Nucleus accumbens (tissue), 56 donors: ENCODE results near the gene WHRN.

Experiments used
- DNase-seq, 56 donors: peaks; one replicate each; lab custom pipeline; 2025; lab: John Stamatoyannopoulos, UW

Gene WHRN

DNA sequence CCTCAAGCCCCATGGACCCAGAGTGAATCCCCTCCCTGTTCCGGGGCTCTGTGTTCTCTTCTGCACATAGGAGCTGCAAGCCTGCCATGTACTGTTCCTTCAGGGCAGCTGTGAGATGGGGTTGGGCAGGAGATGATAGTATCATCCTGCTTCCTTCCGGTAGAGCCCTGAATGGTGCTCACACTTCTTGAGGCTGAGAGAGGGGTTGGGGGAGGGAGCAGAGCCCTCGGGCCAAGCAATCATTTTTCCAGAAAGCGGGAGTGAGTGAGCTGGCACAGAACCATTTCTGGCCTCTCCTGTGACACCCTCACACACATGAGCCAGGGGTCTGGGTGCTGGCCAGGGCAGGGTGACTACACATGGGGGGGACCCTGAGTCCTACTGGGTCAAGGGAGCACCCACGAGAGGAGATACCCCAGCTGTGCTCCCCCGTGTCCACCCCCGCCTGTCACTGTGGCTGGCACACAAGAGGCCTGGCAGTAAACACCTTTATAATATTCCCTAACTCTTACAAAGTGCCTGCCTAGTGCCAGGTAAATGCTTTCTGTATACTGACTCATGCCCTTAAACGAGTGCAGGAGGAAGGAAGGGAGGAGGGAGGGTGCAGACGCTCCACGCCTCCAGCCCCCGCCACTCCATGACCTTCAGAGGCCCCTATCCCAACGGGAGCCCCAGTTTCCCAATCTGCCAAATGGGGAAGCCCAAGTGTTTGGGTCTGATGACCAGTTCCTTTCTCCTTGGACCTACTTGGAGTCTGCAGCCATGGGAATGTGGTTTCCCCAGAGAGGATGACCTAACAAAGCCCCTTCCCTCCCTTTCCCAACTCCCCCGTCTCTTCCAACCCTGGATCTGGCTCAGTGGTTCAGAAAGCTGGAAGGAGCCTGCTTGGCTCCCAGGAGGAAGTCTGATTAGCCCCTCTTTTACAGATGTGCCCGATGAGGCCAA, 133.0 kb downstream of the WHRN start:
- peak in 8 of 56 donors; percentile 17 to 48 (median 28) for DNase-seq

DNA sequence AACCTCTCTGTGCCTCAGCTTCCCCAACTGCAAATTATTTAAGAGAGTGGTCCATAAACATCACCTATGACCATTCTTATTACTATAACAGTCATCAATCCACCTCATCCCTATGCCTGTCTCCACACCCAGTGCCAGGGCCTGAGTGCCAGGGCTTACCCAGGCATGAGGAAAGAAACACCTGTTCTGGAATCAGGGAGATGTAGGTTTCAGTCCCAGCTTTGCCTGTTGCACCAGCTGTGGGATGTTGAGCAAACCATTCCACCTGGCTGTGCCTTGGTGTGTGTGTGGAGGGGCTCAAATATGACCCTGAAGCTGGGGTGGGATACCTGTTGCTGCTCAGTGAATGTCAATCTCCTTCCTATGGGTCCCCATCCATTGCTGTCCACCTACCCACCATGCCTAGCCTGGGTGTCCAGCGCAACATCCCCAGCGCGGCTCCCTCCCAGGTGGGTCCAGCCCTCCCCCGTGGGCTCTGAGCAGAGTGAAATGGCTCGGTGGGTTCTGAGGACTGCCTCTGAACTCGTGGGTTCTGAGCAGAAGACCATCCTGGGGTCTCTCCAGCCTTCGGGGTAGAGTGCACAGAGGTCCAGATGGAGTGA, 133.8 kb downstream of the WHRN start:
- DNase-seq, result peak in 2 of 56 donors; percentile 46

DNA sequence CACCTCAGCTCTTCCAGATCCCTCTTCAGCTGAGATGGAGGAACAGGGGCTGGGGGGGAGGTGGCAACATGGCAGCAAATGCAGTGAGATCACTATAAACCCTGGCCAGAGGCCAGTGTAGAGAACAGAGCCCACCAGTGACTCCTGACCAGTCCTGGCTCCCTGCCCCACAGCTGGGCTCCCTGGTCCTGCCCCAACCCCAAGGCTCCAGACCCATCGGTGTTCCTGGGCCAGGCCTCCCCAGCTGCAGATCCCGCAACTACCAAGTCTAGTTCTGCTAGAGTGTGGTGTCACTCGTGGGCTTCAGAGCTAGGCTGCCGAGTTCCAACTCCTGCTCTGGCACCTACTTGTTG, 134.3 kb downstream of the WHRN start:
- DNase-seq, result peak in 54 of 56 donors; percentile 32 to 94 (median 83)

DNA sequence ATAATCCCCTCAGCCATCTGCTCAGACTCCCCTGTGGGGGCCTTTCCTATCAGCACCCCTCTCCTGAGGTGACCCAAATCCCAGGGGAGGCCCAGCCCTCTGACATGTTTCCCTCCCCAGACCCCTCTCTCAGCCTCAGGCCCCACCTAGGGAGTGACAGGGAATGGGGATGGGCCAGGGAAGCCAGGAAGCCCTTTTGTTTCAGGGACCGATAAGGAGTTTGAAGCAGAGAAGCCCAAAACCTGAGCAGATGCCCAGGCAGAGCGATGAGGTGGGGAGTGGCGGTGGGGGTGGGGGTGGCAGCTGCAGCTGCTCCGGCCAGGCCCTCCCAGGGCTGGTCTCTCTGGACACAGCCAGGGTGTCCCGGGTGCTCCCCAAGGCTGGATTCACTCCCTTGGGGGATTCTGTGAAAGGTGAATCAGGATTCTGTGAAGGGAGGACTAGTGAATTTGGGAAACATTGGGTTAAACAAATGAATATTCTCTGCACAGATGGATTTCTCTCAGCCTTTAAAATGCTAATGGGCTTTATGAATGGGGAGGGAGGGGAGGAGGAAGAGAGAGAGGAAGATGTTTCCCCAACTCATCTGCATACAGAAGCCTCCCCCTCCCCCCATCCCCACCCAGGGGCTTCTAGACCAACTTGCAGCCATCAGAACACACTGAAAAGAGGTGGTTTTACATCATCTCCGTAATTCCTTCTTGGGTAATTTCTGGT, 134.9 kb downstream of the WHRN start:
- peak in 33 of 56 donors; percentile 14 to 81 (median 44) for DNase-seq

DNA sequence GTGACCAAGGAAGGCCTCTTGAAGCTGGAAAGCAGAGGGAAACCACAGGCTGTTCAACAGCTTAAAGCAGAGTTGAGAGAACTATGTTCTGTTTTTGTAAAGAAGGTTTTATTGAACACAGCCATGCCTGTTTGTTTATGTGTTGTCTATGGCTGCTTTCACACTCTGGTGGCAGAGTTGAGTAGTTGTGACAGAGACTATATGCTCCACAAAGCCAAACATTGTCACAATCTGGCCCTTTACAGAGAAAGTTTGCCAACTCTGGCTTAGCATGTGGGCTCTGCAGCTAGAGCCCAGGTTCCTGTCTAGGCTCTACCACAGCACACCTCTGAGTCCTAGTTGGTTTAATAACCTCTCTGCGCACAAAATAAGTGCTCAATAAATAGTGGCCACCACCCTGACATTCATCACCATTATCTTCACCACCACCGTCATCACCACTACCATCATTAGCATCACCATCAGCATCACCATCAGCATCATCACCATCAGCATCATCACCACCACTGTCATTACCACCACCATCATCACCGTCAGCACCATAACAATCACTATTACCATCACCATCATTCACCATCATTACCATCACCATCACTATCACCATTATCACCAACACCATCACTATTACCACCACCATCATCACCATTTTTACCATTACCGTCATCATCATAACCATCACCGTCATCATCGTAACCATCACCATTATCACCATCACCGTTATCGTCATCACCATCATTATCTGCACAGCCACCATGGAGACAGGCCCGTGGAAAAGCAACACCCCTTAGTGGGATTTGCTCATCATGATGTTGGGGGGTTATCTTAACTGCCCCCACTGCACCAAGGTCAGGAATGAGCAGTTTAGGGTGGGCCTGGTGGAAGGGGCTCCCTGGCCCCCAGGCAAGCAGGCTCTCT, 135.8 kb downstream of the WHRN start:
- DNase-seq, result no peak

DNA sequence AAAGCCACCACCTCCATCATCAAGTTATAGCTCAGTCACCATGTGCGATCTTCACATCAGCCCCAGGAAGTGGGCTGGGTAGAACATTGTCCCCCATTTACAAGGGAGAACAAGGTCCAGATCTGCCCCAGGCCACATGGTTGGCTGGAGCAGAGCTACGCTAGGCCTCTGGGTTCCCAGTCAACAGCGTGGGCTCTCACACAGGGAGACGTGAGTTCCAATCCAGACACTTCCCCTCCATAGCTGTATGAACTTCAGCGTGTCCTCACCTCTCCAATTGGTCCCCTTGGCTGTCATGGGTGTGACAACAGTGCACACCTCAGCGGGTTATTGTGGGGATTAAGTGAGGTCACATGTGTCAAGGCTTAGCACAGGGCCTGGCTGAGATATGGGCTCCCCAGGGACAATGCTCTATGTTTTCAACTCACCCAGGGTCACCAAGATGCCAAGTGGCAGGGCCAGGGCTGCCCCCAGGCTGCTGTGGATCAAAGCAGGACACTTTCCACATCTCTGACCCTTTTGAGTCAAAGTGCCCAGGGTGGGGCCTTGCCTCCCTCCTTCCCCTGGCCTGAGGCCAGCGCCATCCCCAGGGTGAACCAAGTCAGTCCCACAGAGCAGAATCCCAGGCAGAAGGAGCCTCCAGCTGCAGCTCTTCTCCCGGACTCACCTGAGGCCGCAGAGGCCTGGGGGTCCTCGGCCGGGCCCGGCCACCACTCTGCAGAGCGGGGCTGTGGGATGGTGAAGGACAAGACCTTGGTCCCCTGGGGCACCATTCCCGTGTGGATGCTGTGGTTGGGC, 137.3 kb downstream of the WHRN start:
- no peak for DNase-seq

- no peak for DNase-seq
Measured at GRCh38 chr9:114367366-114367765, 137.9 kb downstream of the WHRN start.

DNA sequence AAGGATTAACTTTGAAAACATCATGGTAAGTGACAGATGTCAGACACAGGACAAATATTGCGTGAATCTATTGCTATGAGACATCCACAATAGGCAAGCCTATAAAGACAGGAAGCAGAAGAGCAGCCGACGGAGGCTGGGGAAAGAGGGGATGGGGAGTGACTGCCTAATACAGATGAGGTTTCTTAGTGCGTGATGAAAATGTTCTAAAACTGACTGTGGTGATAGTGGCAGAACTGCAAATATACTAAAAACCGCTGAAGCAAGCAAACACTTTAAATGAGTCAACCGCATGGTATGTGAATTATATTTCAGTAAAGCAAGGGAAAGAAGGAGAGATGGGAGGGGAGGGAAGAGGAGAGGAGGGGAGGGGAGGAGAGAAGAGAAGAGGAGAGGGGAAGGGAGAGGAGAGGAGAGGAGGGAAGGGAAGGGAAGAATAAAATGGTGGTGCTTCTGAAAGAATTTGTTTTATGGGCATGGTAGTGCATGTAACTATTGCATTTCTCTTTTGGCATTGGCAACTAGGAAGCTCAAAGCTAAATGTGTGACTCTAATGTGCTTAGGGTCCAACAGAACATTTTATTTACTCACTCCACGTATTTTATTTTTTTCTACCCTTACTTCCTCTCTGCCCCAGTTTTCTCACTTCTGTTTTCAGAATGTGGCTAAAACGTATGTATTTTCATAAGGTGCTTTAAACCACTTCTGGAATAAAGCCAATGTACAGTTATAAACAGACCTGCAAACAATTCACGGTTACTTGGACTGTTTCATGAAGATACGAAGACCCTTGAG, 138.7 kb downstream of the WHRN start:
- no peak for DNase-seq

DNA sequence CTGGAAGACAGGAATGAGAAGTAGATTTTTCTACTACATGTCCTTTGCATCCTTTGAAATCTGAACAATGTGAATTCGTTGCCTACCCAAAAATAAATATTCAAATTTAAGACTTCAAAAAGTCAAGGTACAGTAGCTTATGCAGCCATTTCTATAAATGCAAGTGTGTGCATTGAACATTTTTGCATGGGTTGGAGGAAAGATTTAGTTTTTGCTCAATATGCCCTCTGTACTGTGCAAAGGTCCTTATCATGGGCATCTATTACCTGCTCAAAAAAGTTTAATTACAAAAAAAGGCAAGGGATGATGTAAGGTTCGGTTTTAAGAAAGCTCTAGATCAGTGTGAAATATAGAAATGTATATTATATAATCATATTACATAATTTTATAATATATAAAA, 140.1 kb downstream of the WHRN start:
- DNase-seq, result no peak

GRCh38 chr9:114364134-114365041, 140.9 kb downstream of the WHRN start:
- DNase-seq, result no peak

GRCh38 chr9:114363424-114363823, 141.8 kb downstream of the WHRN start:
- DNase-seq, result no peak

GRCh38 chr9:114362394-114362793, 142.9 kb downstream of the WHRN start:
- no peak for DNase-seq

DNA sequence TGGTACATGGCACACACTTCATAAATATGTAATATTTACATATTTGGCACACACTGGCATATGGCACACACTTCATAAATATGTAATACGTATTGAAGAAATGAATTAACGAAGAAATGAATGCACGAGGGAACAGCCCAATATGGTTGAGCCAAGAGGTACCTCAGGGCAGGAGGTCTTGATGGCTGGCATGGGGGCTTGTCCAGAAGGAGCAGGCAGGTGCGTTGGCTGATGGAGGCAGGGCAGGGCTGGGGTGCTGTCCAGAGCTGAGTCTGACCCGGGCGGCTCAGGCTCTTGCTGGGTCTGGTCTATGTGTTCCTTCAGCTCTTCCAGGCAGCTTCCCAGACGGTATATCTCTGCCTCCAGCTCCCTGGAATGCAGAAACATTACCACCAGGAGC, 143.7 kb downstream of the WHRN start:
- DNase-seq, result no peak

- DNase-seq, result no peak
Measured at GRCh38 chr9:114359801-114360200, 145.5 kb downstream of the WHRN start.

GRCh38 chr9:114357911-114358328, 147.4 kb downstream of the WHRN start:
- no peak for DNase-seq

DNA sequence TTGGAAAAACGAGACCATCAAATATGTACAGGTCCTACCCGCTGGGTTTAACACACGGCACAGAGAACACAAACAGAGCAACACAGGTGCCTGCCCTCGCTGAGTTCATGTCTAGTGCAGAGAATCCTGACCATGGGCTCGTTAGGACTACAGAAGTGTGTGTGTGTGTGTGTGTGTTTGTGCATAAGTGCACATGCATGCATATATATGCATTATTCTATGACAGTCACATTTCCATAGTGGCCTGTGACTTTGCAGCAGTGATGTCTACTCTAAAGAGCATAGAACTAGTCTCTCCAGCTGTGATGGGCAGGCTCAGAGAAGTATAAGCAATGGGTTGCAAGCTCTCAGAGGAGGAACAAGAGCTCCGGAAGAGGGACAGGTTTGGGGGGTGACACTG, 147.9 kb downstream of the WHRN start:
- no peak for DNase-seq

DNA sequence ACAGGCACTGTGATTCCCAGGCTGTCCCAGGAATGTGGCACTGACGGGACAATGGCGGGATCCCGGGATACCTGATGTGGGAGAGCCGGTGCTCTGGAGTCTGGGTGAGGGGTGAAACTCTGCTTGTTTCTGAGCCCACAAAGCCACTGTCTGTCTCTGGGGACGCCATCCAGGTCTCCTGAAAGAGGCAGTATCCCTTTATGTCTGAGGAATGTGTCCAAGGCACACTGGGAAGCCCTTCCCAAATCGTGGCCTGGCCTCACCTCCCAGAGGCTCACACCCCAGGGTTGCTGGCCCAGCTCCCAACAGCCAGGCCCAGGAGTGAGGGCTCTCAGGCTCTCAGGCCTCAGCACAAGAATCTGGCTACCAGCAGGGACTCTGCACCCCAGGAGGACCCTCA, 148.5 kb downstream of the WHRN start:
- no peak for DNase-seq

DNA sequence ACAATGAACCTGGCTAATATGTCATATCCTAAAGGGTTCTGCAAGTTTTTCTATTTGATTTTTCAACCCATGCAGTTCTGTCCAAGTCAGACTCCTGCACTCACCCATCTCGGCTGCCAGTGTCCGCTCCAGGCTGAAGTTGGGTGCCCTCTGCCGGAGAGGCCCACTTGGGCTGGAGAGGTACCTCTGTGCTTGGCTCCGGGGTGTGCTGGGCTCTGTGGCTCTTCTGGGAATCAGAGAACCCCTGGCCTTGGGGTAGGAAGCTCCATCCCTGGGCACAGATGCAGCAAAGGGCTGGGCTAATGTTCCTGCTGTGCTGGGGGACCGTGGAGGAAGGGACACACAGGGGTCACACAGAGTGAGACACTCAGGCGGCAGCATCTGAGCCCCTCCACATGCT, 149.5 kb downstream of the WHRN start:
- DNase-seq, result no peak
